Sigmoid colon (tissue), 7 donors: ENCODE measurements around the gene UBL4A. TPM values are rescaled to one million over a fixed set of nuclear protein-coding genes. Genes with fewer than 3 reads are reported as not detected.

Experiments used
- DNase-seq: peaks from one replicate; pipeline ENCODE4 v3.0.0-alpha.2; 2019
- H3K27ac ChIP-seq, 4 donors: fragments of 200-600 bp; sonication (generic); one replicate each; pipeline ENCODE4 v1.5.1; 2016 to 2019; ENCODE audit warnings: mild to moderate bottlenecking in 1 of 4
- H3K27me3 ChIP-seq, 3 donors: fragments of 200-600 bp; sonication (generic); one replicate each; pipeline ENCODE4 v1.5.1; 2019; ENCODE audit warnings: mild to moderate bottlenecking in 1 of 3
- H3K36me3 ChIP-seq, 4 donors: fragments of 200-600 bp; sonication (generic); one replicate each; pipeline ENCODE4 v1.5.1; 2016 to 2019
- H3K4me1 ChIP-seq, 4 donors: fragments of 200-600 bp; sonication (generic); one replicate each; pipeline ENCODE4 v1.5.1; 2017 to 2019
- H3K4me3 ChIP-seq, 4 donors: fragments of 200-600 bp; sonication (generic); one replicate each; pipeline ENCODE4 v1.5.1; 2017 to 2019; ENCODE audit warnings: mild to moderate bottlenecking in 2 of 4, moderate library complexity in 1 of 4
- H3K9me3 ChIP-seq, 4 donors: fragments of 200-600 bp in 3 of 4; sonication (generic) in 3 of 4; one replicate each; pipeline versions ENCODE4 v1.5.1 to v1.6.1; 2013 to 2019
- CTCF ChIP-seq, 4 experiments: fragments of 450-650 bp in 3 of 4; fragments of 200-600 bp in 1 of 4; IDR thresholded peaks; one replicate each; pipeline ENCODE4 v1.5.1; 2016 to 2019; ENCODE audit warnings: antibody characterized with exemption in 4 of 4, mild to moderate bottlenecking in 3 of 4, moderate library complexity in 2 of 4
- EP300 ChIP-seq, 4 donors: sonication (generic); formaldehyde crosslinking; IDR thresholded peaks; one replicate each; pipeline ENCODE4 v1.6.1; 2017; ENCODE audit warnings: antibody characterized with exemption in 4 of 4
- POLR2A ChIP-seq, 2 donors: fragments of 450-650 bp; IDR thresholded peaks; one replicate each; pipeline ENCODE4 v1.6.1; 2016; ENCODE audit warnings: antibody characterized with exemption in 2 of 2, mild to moderate bottlenecking in 2 of 2, moderate library complexity in 2 of 2
- POLR2AphosphoS5 ChIP-seq, 4 donors: sonication (generic); formaldehyde crosslinking; IDR thresholded peaks; one replicate each; pipeline ENCODE4 v1.6.1; 2017; ENCODE audit warnings: antibody characterized with exemption in 4 of 4
- WGBS, 2 donors: extraction: QIAGEN DNeasy Blood & Tissue Kit; methylation state at CpG; one replicate each; pipeline ENCODE4 v1.1.7; 2013; 5-methylcytosine and 5-hydroxymethylcytosine counted together
- intact Hi-C: fragments of 100-400 bp; cut with DNase I; formaldehyde crosslinking; loops from one replicate; pipeline ENCODE4 v1.15.1; 2023
- polyA plus RNA-seq, 3 donors: library from polyadenylated mRNA; stranded (reverse); fragments of 200-250 nt; gene quantifications; one replicate each; pipeline ENCODE4 v1.2.3, GENCODE V29; 2013
- total RNA-seq, 4 donors: library from RNA; depleted of rRNA; stranded (reverse); fragments of >200 nt; gene quantifications; one replicate each; pipeline ENCODE4 v1.1.0, GENCODE V29; 2016
- donor health status: healthy with polysubstance abuse.
- donor health status: Bipolar disorder and iron deficiency.
- donor health status: healthy.

The UBL4A gene
- total and polyA plus RNA-seq, 7 donors, result 31.6 to 51.0 (median 40.2) TPM

- peak within 1 kb of the TSS; percentile 66 to 76 (median 73) for H3K27ac ChIP-seq
- peaks cover 0 to 15% (median 11%) of the 10 kb centered on the region in 4 donors for H3K4me1 ChIP-seq
- no peaks in the 10 kb centered on the region for H3K27me3 ChIP-seq
- 0% methylated on average over 88 of the region's 88 CpGs for WGBS, 2 donors
- H3K4me3 ChIP-seq, result peak within 1 kb of the TSS; percentile 43 to 76 (median 63)
- TF ChIP-seq EP300 (IDR thresholded peaks at IDR 0.05), result no peak
- no peak for TF ChIP-seq CTCF (IDR thresholded peaks at IDR 0.05)
- peak in 3 of 4 donors; percentile 26 to 45 (median 43) for TF ChIP-seq POLR2AphosphoS5 (IDR thresholded peaks at IDR 0.05)
- no peak for DNase-seq
- peaks cover 0 to 4% (median 0%) of the 10 kb centered on the region in 4 donors for H3K36me3 ChIP-seq
- H3K9me3 ChIP-seq, result no peaks in the 10 kb centered on the region
- intact Hi-C loops, result loop anchor here (2.0 kb wide), 1 partner anchor 18 kb away; no protein-coding TSS in a partner anchor
Observed at GRCh38 chrX:154458116-154458953, 28.1 kb downstream of the UBL4A start, which contains the start of gene PLXNA3. PLXNA3 (plus strand) TSS chrX:154458281; CDS start chrX:154460184, 1,903 bp downstream.

- Histone ChIP-seq H3K27ac (peak overlapping the region in 3 of 4 donors; percentile 72 to 76 (median 74)), H3K4me3 (peak overlapping the region; percentile 26 to 76 (median 63)), H3K36me3 (peaks cover 0 to 4% (median 0%) of the 10 kb centered on the region in 4 donors), H3K27me3 (no peaks in the 10 kb centered on the region), H3K9me3 (no peaks in the 10 kb centered on the region), H3K4me1 (peaks cover 0 to 15% (median 11%) of the 10 kb centered on the region in 4 donors)
- no peak for DNase-seq
- intact Hi-C loops, result loop anchor here (2.0 kb wide), 1 partner anchor 19 kb away; no protein-coding TSS in a partner anchor
- TF ChIP-seq EP300 (IDR thresholded peaks at IDR 0.05) (no peak), POLR2A (IDR thresholded peaks at IDR 0.05) (no peak), CTCF (IDR thresholded peaks at IDR 0.05) (no peak), POLR2AphosphoS5 (IDR thresholded peaks at IDR 0.05) (no peak)
- 1 to 3% methylated on average over 65 of the region's 65 CpGs for WGBS, 2 donors
Observed at GRCh38 chrX:154457491-154458115, 28.8 kb downstream of the UBL4A start.

- TF ChIP-seq EP300 (IDR thresholded peaks at IDR 0.05) (no peak), POLR2A (IDR thresholded peaks at IDR 0.05) (no peak), POLR2AphosphoS5 (IDR thresholded peaks at IDR 0.05) (no peak), CTCF (IDR thresholded peaks at IDR 0.05) (no peak)
- WGBS, 2 donors, result 95 to 97% methylated on average over 9 of the region's 9 CpGs
- DNase-seq, result no peak
- H3K27me3 ChIP-seq, result no peaks in the 10 kb centered on the region
- no peak overlapping the region for H3K4me3 ChIP-seq
- no peaks in the 10 kb centered on the region for H3K4me1 ChIP-seq
- no peaks in the 10 kb centered on the region for H3K9me3 ChIP-seq
- H3K36me3 ChIP-seq, result peaks cover 5 to 32% (median 14%) of the 10 kb centered on the region in 4 donors
- no peak overlapping the region for H3K27ac ChIP-seq
- intact Hi-C loops, result no loop called here
Observed at GRCh38 chrX:154452823-154453222, 33.6 kb downstream of the UBL4A start.

GRCh38 chrX:154450312-154450711, 36.1 kb downstream of the UBL4A start:
- no peak for DNase-seq
- peaks cover 0 to 13% (median 5%) of the 10 kb centered on the region in 4 donors for H3K4me1 ChIP-seq
- WGBS, 2 donors, result 95 to 96% methylated on average over 17 of the region's 17 CpGs
- H3K27me3 ChIP-seq, result no peaks in the 10 kb centered on the region
- peaks cover 5 to 34% (median 14%) of the 10 kb centered on the region in 4 donors for H3K36me3 ChIP-seq
- intact Hi-C loops, result no loop called here
- no peak overlapping the region for H3K27ac ChIP-seq
- H3K9me3 ChIP-seq, result no peaks in the 10 kb centered on the region
- no peak overlapping the region for H3K4me3 ChIP-seq
- TF ChIP-seq EP300 (IDR thresholded peaks at IDR 0.05) (no peak), POLR2AphosphoS5 (IDR thresholded peaks at IDR 0.05) (no peak), POLR2A (IDR thresholded peaks at IDR 0.05) (no peak), CTCF (IDR thresholded peaks at IDR 0.05) (no peak)
